NB4 (cell line): ENCODE data around the gene FNBP1L.

ENCODE experiments used
- DNase-seq: peaks from one replicate; pipeline ENCODE4 v3.0.0; 2010; ENCODE audit warnings: low read depth
- H3K4me3 ChIP-seq: one replicate; pipeline ENCODE4 v1.5.1; 2011; ENCODE audit warnings: mild to moderate bottlenecking, low read depth, low read length, moderate library complexity
- CTCF ChIP-seq: IDR thresholded peaks from one replicate; pipeline ENCODE4 v1.5.1; 2012; ENCODE audit warnings: low read depth, low read length
- MAX ChIP-seq: IDR thresholded peaks from 2 replicates; pipeline ENCODE4 v1.6.1; 2011; ENCODE audit warnings: low read depth, low read length
- MYC ChIP-seq: IDR thresholded peaks from 2 replicates; pipeline ENCODE4 v1.6.1; 2011; ENCODE audit warnings: low read depth, low read length
- POLR2A ChIP-seq: IDR thresholded peaks from 2 replicates; pipeline ENCODE4 v1.6.1; 2011; ENCODE audit warnings: mild to moderate bottlenecking; ENCODE audit not compliant: insufficient read length; ENCODE audit errors: extremely low read depth

The FNBP1L gene

GRCh38 chr1:93556291-93556690, 108.4 kb downstream of the FNBP1L start:
- no peak overlapping the region for H3K4me3 ChIP-seq
- no peak for DNase-seq
- TF ChIP-seq MAX, result no peak

GRCh38 chr1:93559045-93559444, 111.1 kb downstream of the FNBP1L start:
- TF ChIP-seq MYC (no peak), POLR2A (no peak), MAX (no peak), CTCF (no peak)
- no peak overlapping the region for H3K4me3 ChIP-seq
- peak; percentile 46 for DNase-seq

GRCh38 chr1:93559695-93560094, 111.8 kb downstream of the FNBP1L start:
- TF ChIP-seq MAX (no peak), MYC (no peak), CTCF (no peak), POLR2A (no peak)
- H3K4me3 ChIP-seq, result no peak overlapping the region
- no peak for DNase-seq

- no peak for TF ChIP-seq POLR2A
- no peak for TF ChIP-seq MYC
- TF ChIP-seq CTCF, result no peak
- TF ChIP-seq MAX, result no peak
Measured at GRCh38 chr1:93565496-93566206, 117.7 kb downstream of the FNBP1L start.

GRCh38 chr1:93566227-93566626, 118.3 kb downstream of the FNBP1L start:
- TF ChIP-seq MAX (no peak), MYC (no peak), CTCF (no peak), POLR2A (no peak)
- DNase-seq, result peak; percentile 21
- H3K4me3 ChIP-seq, result no peak overlapping the region

More at GRCh38 chr1:93565496-93566206, 117.7 kb downstream of the FNBP1L start:
- no peak overlapping the region for H3K4me3 ChIP-seq
- no peak for DNase-seq

GRCh38 chr1:93567255-93567918, 119.5 kb downstream of the FNBP1L start:
- TF ChIP-seq CTCF (no peak), MAX (peak; percentile 25; the same call in 1 of the 2 replicates)
- peak; percentile 41 for DNase-seq
- no peak overlapping the region for H3K4me3 ChIP-seq
